GM13977 (cell line): ENCODE results near the gene TRIM48.
"Not testable (repeated sequence)": the region's sequence is repeated elsewhere in the genome, so short reads cannot be mapped to it uniquely, and the experiment has no call there.

Experiments used
- DNase-seq: peaks from one replicate; pipeline ENCODE4 v3.0.0; 2012; ENCODE audit warnings: low spot score
- in situ Hi-C: fragments of 300-500 bp; cut with MboI; formaldehyde crosslinking; loops from one replicate; pipeline ENCODE4 v1.12.0; 2022; ENCODE audit warnings: low sequenced_read_pairs, low pct_unique_long_range_greater_than_20kb, mixed read lengths, inconsistent platforms; ENCODE audit not compliant: unreplicated experiment
- TF ChIP-seq, protein P1 (sequence below): IDR thresholded peaks from 2 replicates; pipeline ENCODE4 v1.5.1; 2012; ENCODE audit warnings: mild to moderate bottlenecking, control low read depth; ENCODE audit not compliant: insufficient read depth; ENCODE audit errors: extremely low read depth, missing control alignments

TRIM48 gene, protein sequence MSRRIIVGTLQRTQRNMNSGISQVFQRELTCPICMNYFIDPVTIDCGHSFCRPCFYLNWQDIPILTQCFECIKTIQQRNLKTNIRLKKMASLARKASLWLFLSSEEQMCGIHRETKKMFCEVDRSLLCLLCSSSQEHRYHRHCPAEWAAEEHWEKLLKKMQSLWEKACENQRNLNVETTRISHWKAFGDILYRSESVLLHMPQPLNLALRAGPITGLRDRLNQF

DNA sequence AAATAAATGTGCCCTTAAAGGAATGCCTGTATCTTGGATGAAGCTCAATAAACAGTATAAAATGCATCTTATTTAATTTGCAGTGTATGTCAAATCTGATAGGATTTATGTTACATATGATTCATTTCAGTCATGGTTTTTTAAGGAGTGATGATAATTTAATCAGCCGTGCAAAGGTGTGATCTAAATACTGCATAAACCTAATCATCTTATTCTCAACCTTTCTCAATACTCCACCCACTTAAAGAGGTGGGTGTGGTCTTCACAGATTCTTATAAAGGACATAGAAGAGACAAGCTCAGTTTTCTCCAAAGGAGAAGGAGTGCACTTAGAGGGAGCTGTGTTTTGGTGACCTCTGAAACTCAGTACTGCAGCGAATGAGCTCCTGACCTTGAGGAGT, at the start of gene TRIM48:
Gene TRIM48 (plus strand): TSS at position 301 of the 400 bp plus-strand sequence. CDS start 113 bp downstream, outside the sequence.
- DNase-seq, in situ Hi-C loops: not testable (repeated sequence)

DNA sequence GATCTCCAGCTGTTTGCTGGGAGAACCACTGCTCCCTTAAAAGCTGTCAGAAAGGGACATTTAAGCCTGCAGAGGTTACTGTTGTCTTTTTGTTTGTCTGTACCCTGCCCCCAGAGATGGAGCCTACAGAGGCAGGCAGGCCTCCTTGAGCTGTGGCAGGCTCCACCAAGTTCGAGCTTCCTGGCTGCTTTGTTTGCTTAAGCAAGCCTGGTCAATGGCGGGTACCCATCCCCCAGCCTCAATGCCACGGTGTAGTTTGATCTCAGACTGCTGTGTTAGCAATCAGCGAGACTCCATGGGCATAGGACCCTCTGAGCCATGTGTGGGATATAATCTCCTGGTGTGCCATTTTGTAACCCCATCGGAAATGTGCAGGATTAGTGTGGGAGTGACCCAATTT, 23.6 kb upstream of the TRIM48 start:
- DNase-seq, in situ Hi-C loops: not testable (repeated sequence)

DNA sequence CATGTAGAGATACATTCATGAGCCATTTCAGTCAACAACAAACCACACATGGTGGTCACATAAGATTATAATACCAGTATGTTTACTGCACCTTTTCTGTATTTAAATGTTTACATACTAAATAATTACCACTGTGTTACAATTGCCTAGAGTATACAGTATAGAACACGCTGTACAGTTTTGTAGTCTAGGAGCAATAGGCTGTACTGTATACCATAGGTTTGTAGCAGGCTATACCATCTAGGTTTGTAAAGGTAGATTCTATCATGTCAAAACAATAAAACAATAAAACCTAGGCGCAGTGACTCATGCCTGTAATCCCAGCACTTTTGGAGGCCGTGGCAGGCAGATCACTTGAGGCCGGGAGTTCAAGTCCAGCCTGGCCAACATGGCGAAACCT, 1.1 kb downstream of the TRIM48 start:
- no peak for DNase-seq
- TF ChIP-seq, protein P1, sequence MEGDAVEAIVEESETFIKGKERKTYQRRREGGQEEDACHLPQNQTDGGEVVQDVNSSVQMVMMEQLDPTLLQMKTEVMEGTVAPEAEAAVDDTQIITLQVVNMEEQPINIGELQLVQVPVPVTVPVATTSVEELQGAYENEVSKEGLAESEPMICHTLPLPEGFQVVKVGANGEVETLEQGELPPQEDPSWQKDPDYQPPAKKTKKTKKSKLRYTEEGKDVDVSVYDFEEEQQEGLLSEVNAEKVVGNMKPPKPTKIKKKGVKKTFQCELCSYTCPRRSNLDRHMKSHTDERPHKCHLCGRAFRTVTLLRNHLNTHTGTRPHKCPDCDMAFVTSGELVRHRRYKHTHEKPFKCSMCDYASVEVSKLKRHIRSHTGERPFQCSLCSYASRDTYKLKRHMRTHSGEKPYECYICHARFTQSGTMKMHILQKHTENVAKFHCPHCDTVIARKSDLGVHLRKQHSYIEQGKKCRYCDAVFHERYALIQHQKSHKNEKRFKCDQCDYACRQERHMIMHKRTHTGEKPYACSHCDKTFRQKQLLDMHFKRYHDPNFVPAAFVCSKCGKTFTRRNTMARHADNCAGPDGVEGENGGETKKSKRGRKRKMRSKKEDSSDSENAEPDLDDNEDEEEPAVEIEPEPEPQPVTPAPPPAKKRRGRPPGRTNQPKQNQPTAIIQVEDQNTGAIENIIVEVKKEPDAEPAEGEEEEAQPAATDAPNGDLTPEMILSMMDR = no peak
- in situ Hi-C loops = no loop called here
